ENCODE results near the gene PACRG.

PACRG gene

GRCh38 chr6:162701551-162701950 is 26.2 kb upstream of the PACRG start:
- no peak for TF ChIP-seq ZBTB7A (IDR thresholded peaks at IDR 0.05; ENCODE audit: low read depth)
- no peak for TF ChIP-seq NFIC (IDR thresholded peaks at IDR 0.05)
- TF ChIP-seq, protein P1, sequence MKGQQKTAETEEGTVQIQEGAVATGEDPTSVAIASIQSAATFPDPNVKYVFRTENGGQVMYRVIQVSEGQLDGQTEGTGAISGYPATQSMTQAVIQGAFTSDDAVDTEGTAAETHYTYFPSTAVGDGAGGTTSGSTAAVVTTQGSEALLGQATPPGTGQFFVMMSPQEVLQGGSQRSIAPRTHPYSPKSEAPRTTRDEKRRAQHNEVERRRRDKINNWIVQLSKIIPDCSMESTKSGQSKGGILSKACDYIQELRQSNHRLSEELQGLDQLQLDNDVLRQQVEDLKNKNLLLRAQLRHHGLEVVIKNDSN (IDR thresholded peaks at IDR 0.05), result no peak
- TF ChIP-seq CEBPB (IDR thresholded peaks at IDR 0.05), result no peak
- no peak for TF ChIP-seq MAX (IDR thresholded peaks at IDR 0.05)
- no peak for TF ChIP-seq TEAD4 (IDR thresholded peaks at IDR 0.05)
- no peak for TF ChIP-seq CREB1 (IDR thresholded peaks at IDR 0.05; ENCODE audit: low read depth)
- TF ChIP-seq YY1 (IDR thresholded peaks at IDR 0.05; ENCODE audit: low read depth), result no peak
- no peak for TF ChIP-seq RAD21 (IDR thresholded peaks at IDR 0.05; ENCODE audit: low read depth)
- no peak for TF ChIP-seq REST (IDR thresholded peaks at IDR 0.05; ENCODE audit: low read depth)

GRCh38 chr6:162702446-162702845 is 25.3 kb upstream of the PACRG start:
- TF ChIP-seq RAD21 (IDR thresholded peaks at IDR 0.05; ENCODE audit: low read depth) (no peak), YY1 (IDR thresholded peaks at IDR 0.05; ENCODE audit: low read depth) (no peak), TAF1 (IDR thresholded peaks at IDR 0.05; ENCODE audit: low read depth) (no peak), REST (IDR thresholded peaks at IDR 0.05; ENCODE audit: low read depth) (no peak), EP300 (IDR thresholded peaks at IDR 0.05; ENCODE audit: borderline replicate concordance) (no peak), FOXM1 (IDR thresholded peaks at IDR 0.05; ENCODE audit: borderline replicate concordance, low read depth) (no peak), TCF12 (IDR thresholded peaks at IDR 0.05; ENCODE audit: low read depth) (no peak), EGR1 (IDR thresholded peaks at IDR 0.05) (no peak), MAX (IDR thresholded peaks at IDR 0.05) (no peak), NFIC (IDR thresholded peaks at IDR 0.05) (no peak), ZBTB7A (IDR thresholded peaks at IDR 0.05; ENCODE audit: low read depth) (no peak), CREB1 (IDR thresholded peaks at IDR 0.05; ENCODE audit: low read depth) (no peak), TEAD4 (IDR thresholded peaks at IDR 0.05) (no peak)
- TF ChIP-seq, protein P1 (IDR thresholded peaks at IDR 0.05), result no peak

GRCh38 chr6:162704001-162704400 is 23.8 kb upstream of the PACRG start:
- TF ChIP-seq MAX (IDR thresholded peaks at IDR 0.05) (no peak), EGR1 (IDR thresholded peaks at IDR 0.05) (no peak), TCF12 (IDR thresholded peaks at IDR 0.05; ENCODE audit: low read depth) (no peak), NFIC (IDR thresholded peaks at IDR 0.05) (no peak), FOXM1 (IDR thresholded peaks at IDR 0.05; ENCODE audit: borderline replicate concordance, low read depth) (no peak), ZBTB7A (IDR thresholded peaks at IDR 0.05; ENCODE audit: low read depth) (no peak), EP300 (IDR thresholded peaks at IDR 0.05; ENCODE audit: borderline replicate concordance) (no peak)

DNA sequence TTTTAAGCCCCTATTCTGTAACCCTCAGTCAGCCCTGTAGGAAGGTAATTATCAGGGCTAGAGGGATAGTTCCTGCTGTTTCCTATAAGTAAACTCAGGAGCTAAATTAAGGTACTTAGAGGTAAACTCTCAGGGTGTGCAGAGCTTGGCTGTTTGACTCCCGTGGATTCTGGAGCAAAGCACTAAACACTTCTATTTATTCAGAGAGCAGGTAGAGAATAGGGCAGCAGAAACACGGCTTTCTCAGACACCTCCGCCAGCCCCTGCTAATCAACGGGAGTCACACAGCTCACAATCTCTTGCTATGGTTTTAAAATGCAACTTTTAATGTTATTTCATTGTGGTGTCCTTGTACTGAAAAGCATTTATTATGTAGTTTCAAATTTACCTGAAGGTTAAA is 22.0 kb upstream of the PACRG start:
- TF ChIP-seq ZBTB7A (IDR thresholded peaks at IDR 0.05; ENCODE audit: low read depth) (no peak), REST (IDR thresholded peaks at IDR 0.05; ENCODE audit: low read depth) (no peak), CREB1 (IDR thresholded peaks at IDR 0.05; ENCODE audit: low read depth) (no peak), FOXM1 (IDR thresholded peaks at IDR 0.05; ENCODE audit: borderline replicate concordance, low read depth) (no peak), EGR1 (IDR thresholded peaks at IDR 0.05) (no peak), TCF12 (IDR thresholded peaks at IDR 0.05; ENCODE audit: low read depth) (no peak), RAD21 (IDR thresholded peaks at IDR 0.05; ENCODE audit: low read depth) (no peak), YY1 (IDR thresholded peaks at IDR 0.05; ENCODE audit: low read depth) (no peak), CEBPB (IDR thresholded peaks at IDR 0.05) (no peak), TAF1 (IDR thresholded peaks at IDR 0.05; ENCODE audit: low read depth) (no peak), MAX (IDR thresholded peaks at IDR 0.05) (no peak), TEAD4 (IDR thresholded peaks at IDR 0.05) (no peak), EP300 (IDR thresholded peaks at IDR 0.05; ENCODE audit: borderline replicate concordance) (no peak), NFIC (IDR thresholded peaks at IDR 0.05) (no peak)
- TF ChIP-seq, protein P1 (IDR thresholded peaks at IDR 0.05), result no peak

Measured in Ishikawa (cell line).